Breast epithelium (tissue), 3 donors: Measurements from ENCODE around the gene RNASEH1.

Source experiments
- POLR2A ChIP-seq: fragments of 450-650 bp; IDR thresholded peaks from one replicate; pipeline ENCODE4 v1.6.1; 2016; ENCODE audit warnings: antibody characterized with exemption, mild to moderate bottlenecking, moderate library complexity
- POLR2AphosphoS5 ChIP-seq, 3 donors: sonication (generic); formaldehyde crosslinking; IDR thresholded peaks; one replicate each; pipeline ENCODE4 v1.6.1; 2017; ENCODE audit warnings: antibody characterized with exemption in 3 of 3
- TF ChIP-seq, protein P1 (sequence below), 3 donors: fragments of 450-650 bp; IDR thresholded peaks; one replicate each; pipeline ENCODE4 v1.5.1; 2016 to 2017; ENCODE audit warnings: antibody characterized with exemption in 3 of 3, mild to moderate bottlenecking in 3 of 3, moderate library complexity in 3 of 3

DNA sequence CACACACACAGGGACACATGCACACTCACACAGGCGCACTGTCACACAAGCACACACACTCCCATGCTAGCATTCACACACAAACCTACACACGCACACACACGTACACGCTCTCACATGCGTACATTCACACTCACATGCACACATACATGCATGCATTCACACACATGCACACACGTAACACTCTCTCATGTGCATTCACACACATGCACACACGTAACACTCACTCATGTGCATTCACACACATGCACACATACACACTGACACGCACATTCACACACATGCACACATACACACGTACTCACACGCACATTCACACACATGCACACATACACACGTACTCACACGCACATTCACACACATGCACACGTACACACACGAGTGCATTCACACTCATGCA is 55.1 kb downstream of the RNASEH1 start:
- TF ChIP-seq, protein P1, sequence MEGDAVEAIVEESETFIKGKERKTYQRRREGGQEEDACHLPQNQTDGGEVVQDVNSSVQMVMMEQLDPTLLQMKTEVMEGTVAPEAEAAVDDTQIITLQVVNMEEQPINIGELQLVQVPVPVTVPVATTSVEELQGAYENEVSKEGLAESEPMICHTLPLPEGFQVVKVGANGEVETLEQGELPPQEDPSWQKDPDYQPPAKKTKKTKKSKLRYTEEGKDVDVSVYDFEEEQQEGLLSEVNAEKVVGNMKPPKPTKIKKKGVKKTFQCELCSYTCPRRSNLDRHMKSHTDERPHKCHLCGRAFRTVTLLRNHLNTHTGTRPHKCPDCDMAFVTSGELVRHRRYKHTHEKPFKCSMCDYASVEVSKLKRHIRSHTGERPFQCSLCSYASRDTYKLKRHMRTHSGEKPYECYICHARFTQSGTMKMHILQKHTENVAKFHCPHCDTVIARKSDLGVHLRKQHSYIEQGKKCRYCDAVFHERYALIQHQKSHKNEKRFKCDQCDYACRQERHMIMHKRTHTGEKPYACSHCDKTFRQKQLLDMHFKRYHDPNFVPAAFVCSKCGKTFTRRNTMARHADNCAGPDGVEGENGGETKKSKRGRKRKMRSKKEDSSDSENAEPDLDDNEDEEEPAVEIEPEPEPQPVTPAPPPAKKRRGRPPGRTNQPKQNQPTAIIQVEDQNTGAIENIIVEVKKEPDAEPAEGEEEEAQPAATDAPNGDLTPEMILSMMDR (IDR thresholded peaks at IDR 0.05), result no peak
- no peak for TF ChIP-seq POLR2A
- TF ChIP-seq POLR2AphosphoS5 (IDR thresholded peaks at IDR 0.05), result no peak
